ENCODE results near the gene ADISSP. TPM values are rescaled to one million over a fixed set of nuclear protein-coding genes. Genes with fewer than 3 reads are reported as not detected.

Gene ADISSP
- total and polyA plus RNA-seq, 2 of the 13 experiments (the other 11 are each of a cell fraction or from before 2014, with no cell fraction given), result 38.3 to 90.6 TPM

GRCh38 chr20:3763671-3764601 lies 3.6 kb downstream of the ADISSP start:
- ChIA-PET CTCF (ENCODE audit: low intra/inter-chr PET ratio, low total read pairs) (no interaction called here), POLR2A (interaction anchor here (1.3 kb wide), 1 partner anchor 17 kb away, joined by 3 read pairs; the partner anchor contains the start of gene SPEF1)
- Histone ChIP-seq H3K36me3 (replicated peaks in 1 of 2; ENCODE audit: control insufficient read depth in 1 of 2, insufficient read depth in 2 of 2, low read length in 2 of 2) (peaks cover 12 to 14% of the 10 kb centered on the region in 2 experiments; a peak in 4 of 5 replicates), H3K27me3 (ENCODE audit: control insufficient read depth in 1 of 2, insufficient read depth in 2 of 2, low read length in 2 of 2) (no peaks in the 10 kb centered on the region), H4K20me1 (ENCODE audit: insufficient read depth, low read length) (no peaks in the 10 kb centered on the region), H3K4me2 (ENCODE audit: low read depth, low read length) (no peak overlapping the region), H3K27ac (ENCODE audit: extremely low read length, insufficient read depth, low read length) (no peak overlapping the region), H3K4me1 (ENCODE audit: insufficient read depth, low read length) (peaks cover 48% of the 10 kb centered on the region), H3K9ac (ENCODE audit: insufficient read depth, low read depth, low read length) (no peak overlapping the region), H2AFZ (ENCODE audit: low read length) (no peak overlapping the region), H3K79me2 (ENCODE audit: insufficient read depth, low read length) (peaks cover 24% of the 10 kb centered on the region), H3K4me3 (replicated peaks in 1 of 3; ENCODE audit: insufficient read depth in 1 of 3, low read depth in 2 of 3, low read length in 3 of 3) (no peak overlapping the region), H3K9me3 (ENCODE audit: low read length) (no peaks in the 10 kb centered on the region)
- in situ Hi-C loops (cut with HindIII; ENCODE audit: extremely low pct_ligation_motif_present, low pct_unique_long_range_greater_than_20kb), result no loop called here
- peak; percentile 4 for FAIRE-seq
- ATAC-seq, result no peak
- whole genome bisulfite sequencing (ENCODE audit: low lambda C conversion rate), result 96% methylated on average over 8 of the region's 8 CpGs
- intact Hi-C loops (cut with micrococcal nuclease; ENCODE audit: unreplicated experiment), result no loop called here
- no TSS peak for BruUV-seq (replicated peaks)
- DNase-seq (ENCODE audit: low spot score), result no peak
- TF ChIP-seq RXRA (CRISPR knock-in tag; IDR thresholded peaks at IDR 0.05), result peak; percentile 25; the same call in 1 of the 2 replicates
- TF ChIP-seq ISL2 (CRISPR knock-in tag; IDR thresholded peaks at IDR 0.05), result no peak
- TF ChIP-seq NFYB (CRISPR knock-in tag; IDR thresholded peaks at IDR 0.05), result no peak
- TF ChIP-seq HNF4A (CRISPR knock-in tag; IDR thresholded peaks at IDR 0.05), result peak; percentile 50
- TF ChIP-seq ZNF589 (CRISPR knock-in tag; conservative IDR thresholded peaks at IDR 0.05), result no peak
- no peak for TF ChIP-seq RERE (CRISPR knock-in tag; IDR thresholded peaks at IDR 0.05; ENCODE audit: low read depth)
- no peak for TF ChIP-seq NFIC (IDR thresholded peaks at IDR 0.05; ENCODE audit: low read length)
- no peak for TF ChIP-seq ZNF382 (CRISPR knock-in tag; IDR thresholded peaks at IDR 0.05; ENCODE audit: borderline replicate concordance)
- TF ChIP-seq ZSCAN25 (CRISPR knock-in tag; IDR thresholded peaks at IDR 0.05), result no peak
- 0 out of 2 replicates have a peak, but pooled peaks have one; percentile 19 for TF ChIP-seq HNRNPL (IDR thresholded peaks at IDR 0.05; ENCODE audit: low read depth, low read length)
- TF ChIP-seq NR1H2 (CRISPR knock-in tag; IDR thresholded peaks at IDR 0.05; ENCODE audit: borderline replicate concordance, low read depth), result no peak
- 0 out of 2 replicates have a peak, but pooled peaks have one; percentile 69 for TF ChIP-seq KLF13 (CRISPR knock-in tag; IDR thresholded peaks at IDR 0.05)
- TF ChIP-seq AKAP8 (CRISPR knock-in tag; IDR thresholded peaks at IDR 0.05), result 0 out of 2 replicates have a peak, but pooled peaks have one; percentile 36
- peak; percentile 25; the same call in 1 of the 2 replicates for TF ChIP-seq ZFP91 (CRISPR knock-in tag; IDR thresholded peaks at IDR 0.05; ENCODE audit: borderline replicate concordance)
- no peak for TF ChIP-seq ZBTB42 (CRISPR knock-in tag; IDR thresholded peaks at IDR 0.05)

Data from HepG2 (cell line).